Measurements from ENCODE around the gene STPG4.

The STPG4 gene

DNA sequence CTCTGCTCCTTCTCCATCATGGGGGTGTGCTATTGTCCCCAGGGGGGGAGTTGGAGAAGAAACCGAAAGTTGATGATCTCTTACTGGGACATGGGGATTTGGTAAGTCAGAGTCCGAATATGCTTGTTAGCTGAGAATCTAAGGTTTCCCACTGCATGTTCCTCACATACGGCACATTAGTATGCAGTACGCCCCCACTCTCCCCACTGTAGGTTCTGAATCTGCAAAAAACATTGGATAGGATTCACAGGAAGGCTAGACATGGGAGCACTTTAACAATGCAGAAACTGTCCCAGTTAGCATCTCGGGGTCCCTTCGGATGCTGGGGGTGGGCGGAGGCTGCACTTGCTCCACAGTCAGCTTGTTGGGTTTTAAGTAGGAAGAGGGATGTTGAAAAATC is 102.3 kb downstream of the STPG4 start:
- no peak for DNase-seq

DNA sequence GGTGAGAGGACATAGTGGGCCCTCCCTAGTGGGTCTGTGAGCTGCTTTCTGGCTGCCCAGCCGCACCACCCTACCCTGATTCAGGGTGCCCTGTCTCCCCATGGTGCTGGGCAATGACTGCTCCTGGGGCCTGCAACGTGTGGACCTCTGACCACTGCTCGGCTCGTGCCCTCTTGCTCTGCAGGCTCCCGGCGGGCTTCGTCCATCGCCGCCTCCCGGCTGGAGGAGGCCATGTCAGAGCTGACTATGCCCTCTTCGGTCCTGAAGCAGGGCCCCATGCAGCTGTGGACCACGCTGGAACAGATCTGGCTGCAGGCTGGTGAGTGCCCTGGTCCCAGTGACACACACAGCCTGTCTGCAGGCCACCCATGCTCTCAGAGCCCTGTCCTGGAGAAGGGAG is 103.5 kb downstream of the STPG4 start:
- no peak for DNase-seq

GRCh38 chr2:47050762-47051161 is 104.3 kb downstream of the STPG4 start:
- no peak for DNase-seq

DNA sequence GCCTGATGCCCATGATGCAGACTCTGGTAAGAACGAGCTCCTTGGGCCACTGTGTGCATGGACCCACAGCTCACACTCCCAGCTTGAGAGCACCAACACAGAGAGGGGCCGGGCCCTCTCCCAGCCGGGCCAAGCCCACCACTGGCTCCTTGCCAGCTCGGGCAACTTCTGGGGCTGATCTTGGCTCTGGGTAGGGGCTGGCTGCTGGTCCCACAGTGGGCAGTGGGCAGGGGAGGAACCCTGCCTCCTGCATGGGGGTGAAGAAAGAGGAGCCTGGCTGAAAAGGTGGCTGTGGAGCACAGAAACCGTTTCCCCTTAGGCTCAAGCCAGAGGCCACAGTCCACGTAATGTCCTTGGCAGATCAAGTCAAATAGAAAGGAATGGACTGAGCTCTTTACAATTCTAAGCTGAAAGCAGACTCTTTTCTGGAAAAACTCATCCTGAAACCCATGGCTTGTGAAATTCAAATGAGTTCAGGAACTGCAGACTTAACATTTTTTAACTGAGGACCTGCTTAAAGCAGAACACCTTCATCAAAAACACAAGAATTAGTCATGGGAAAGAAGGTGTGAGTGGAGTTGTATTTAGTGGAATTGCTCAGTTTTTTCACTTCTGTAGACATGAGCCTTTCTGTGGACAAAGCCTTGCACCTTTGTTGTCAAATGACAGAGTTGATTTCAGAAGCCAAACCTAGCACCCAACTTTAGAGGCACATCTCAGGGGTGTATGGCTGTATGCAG is 104.9 kb downstream of the STPG4 start:
- DNase-seq, result no peak

- DNase-seq, result no peak
Observed at GRCh38 chr2:47049502-47049901, 105.6 kb downstream of the STPG4 start.

DNA sequence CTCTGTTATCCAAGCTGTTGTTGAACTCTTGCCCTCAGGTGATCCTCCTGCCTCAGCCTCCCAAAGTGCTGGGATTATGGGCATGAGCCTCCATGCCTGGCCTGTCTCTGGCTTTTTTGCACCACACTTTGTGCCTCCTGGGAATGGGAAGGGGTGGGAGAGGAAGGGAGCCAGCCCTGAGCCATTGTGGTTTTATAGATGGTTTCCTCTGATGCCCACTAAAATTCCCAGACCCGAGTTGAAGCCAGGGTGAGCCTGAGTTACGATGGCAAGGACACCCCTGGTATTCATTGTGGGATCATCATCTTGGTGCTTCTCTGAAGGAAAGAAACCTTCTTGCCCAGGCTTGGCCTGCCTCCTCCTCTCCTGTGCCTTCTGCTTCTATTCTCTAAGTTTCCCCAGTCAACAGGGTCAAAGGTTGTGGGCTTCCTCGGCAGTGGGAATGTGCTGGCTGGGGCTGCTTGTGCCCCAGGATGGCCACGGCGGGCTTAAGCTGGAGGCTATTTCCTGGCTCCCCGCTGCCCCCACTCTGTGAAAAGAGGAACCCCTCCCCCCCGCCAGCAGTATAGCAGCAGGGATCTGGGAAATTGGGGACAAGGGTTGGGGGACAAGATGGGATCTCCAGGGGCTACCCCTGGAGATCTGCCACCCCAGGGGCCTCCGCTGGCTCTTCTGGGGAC is 106.2 kb downstream of the STPG4 start:
- DNase-seq, result peak in 2 of 14 donors; percentile 21 to 52

- DNase-seq, result peak in 11 of 14 donors; percentile 35 to 89 (median 71)
Observed at GRCh38 chr2:47046271-47046670, 108.8 kb downstream of the STPG4 start.

- DNase-seq, result no peak
Observed at GRCh38 chr2:47043891-47044239, 111.2 kb downstream of the STPG4 start.

DNA sequence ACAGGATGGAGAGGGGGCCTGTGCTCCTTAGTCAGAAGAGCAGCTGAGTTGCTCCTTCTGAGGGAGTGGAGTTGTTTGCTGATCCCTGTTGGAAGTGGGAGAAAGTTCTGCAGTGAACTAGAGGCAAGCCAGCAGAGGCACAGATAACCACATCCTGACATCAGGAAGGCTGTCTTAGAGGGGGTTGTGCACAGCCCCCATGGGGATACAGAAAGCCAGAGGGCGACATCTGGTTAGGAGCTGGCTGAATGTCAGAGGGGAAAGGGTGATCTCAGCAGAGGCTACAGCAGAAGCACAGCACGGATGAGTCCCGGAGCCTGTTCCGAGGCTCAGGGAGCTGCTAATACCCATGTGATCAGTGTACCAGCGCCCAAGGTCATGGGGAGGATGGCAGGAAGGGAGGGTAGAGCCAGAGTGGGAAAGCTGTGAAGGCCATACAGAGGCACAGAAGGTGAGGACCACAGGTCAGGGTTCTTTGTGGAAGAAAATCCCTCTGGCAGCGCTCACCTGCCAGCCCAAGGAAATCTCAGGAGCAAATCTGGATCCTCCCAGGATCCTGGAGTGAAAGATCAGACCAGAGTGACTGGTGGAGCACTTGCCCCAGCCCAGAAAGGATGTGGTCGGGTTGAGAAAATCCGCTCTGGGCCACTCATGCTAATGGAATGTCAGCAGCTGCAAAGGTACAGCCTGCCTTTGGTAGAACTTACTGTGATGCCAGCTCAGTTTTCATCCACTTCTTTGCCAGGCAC is 111.8 kb downstream of the STPG4 start:
- peak in 5 of 14 donors; percentile 32 to 57 (median 38) for DNase-seq

- DNase-seq, result no peak
Observed at GRCh38 chr2:47041891-47042684, 113.0 kb downstream of the STPG4 start.

DNA sequence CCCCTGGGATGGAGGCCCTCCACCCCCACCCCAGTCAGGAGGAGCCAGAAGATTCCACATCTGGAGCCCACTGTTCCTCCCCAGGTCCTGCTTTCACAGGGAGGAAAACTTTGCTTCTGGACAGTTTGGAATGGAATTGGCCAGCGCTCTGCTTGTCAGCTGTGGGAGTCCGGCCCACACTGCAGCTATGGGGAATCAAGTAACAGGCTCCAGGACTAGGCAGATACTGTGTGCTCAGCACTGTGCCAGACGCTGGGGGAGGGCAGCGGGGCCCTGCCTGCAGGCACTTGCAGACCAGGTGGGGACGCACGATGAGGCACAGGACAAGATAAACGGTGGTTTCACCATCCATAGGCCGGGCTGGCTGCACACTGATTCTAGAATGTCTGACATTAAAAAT is 114.0 kb downstream of the STPG4 start:
- DNase-seq, result peak in 1 of 14 donors; percentile 24

DNA sequence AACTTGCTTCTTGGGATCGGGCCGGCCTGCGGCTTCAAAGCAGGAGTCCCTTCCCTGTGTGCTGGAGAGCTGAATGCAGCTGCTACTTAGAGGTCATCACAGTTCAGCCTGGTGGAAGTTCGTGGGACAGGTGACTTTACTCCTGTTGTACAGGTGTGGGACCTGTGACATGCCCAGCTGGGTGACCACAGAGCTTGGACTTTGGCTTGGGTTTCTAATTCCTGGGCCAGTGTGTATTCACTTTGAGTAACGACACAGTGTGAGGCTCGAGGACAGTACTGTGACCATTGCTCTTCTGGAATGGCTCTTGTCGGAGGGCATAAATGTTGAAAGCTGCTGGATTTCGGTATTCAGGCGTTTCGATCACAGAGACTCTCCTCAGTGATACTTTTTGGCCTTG is 114.5 kb downstream of the STPG4 start:
- no peak for DNase-seq

DNA sequence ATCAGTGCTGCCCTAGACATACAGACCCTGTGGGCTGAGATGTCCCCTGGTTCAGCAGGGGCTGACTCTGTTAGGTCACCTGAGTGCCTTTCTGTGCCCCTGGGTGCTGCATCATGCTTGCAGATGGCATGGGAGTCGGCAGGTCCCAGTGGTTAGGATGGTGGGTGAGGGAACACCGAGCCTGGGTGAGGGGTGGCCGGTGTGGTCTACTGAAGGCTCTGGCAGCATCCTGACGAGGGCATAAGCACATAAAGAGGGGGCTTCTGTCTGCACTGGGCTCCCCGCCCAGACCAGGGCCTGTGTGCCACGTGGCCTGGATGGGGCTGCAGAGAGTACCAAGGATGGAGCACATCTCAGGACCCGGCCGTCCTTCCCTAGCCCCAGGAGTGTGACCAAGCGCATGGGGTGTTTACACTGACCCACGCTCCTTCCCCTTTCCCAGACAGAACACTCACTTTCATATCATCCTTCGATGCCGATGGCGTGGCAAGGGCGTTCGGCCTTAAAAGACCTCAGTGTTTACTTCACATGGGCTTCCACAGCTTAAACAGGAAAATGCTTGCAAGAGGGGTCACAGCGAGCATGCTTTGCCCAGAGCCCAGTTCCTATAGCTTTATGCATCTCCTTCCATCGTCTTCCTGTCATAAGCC is 115.1 kb downstream of the STPG4 start:
- DNase-seq, result peak in 6 of 14 donors; percentile 23 to 58 (median 28)

- no peak for DNase-seq
Observed at GRCh38 chr2:47039489-47039870, 115.6 kb downstream of the STPG4 start.

GRCh38 chr2:47038656-47039488 is 116.2 kb downstream of the STPG4 start:
- DNase-seq, result no peak

DNA sequence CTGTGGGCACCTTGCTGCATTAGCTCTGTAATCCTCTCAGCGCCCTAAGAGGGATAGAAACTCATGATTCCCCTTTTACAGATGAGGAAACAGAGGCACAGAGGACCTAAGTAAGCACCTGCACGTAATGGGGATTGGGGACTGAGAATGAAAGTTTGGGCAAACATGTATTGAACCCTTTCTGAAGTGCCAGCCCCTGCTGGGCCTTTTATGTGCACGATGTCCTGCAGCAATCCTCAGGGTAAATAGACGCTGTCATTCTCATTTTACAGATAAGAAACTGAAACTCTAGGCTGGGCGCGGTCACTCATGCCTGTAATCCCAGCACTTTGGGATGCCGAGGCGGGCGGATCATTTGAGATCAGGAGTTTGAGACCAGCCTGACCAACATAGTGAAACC is 117.4 kb downstream of the STPG4 start:
- DNase-seq, result no peak
